ENCODE measurements around the gene EPS15.
A peak's percentile ranks its signal among the peaks of the same experiment; 100 is the strongest.

The EPS15 gene

GRCh38 chr1:51519048-51519864 lies at the start of gene EPS15:
TSS of gene EPS15 (minus strand) at chr1:51519266. CDS start at chr1:51519231, 35 bp downstream.
- ChIA-PET CTCF (interaction anchor here (0.5 to 1.6 kb wide), 4 partner anchors 14 to 300 kb away, joined by 3 to 11 read pairs (median 5); no protein-coding TSS in a partner anchor), POLR2A (interaction anchor here (0.6 to 1.7 kb wide), 5 partner anchors 13 to 207 kb away, joined by 3 to 5 read pairs (median 4); no protein-coding TSS in a partner anchor)
- Histone ChIP-seq H3K27ac (ENCODE audit: extremely low read depth, low read depth, low read length) (peak within 1 kb of the TSS; percentile 89), H3K4me1 (ENCODE audit: control insufficient read depth, insufficient read depth, low read length) (peaks cover 4% of the 10 kb centered on the region), H3K9me3 (ENCODE audit: control insufficient read depth, insufficient read depth, low read depth, low read length) (no peaks in the 10 kb centered on the region), H3K36me3 (ENCODE audit: control insufficient read depth in 2 of 2, insufficient read depth in 1 of 2, low read length in 2 of 2) (no peaks in the 10 kb centered on the region), H3K4me3 (ENCODE audit: low read depth, low read length) (peak within 1 kb of the TSS; percentile 95)
- peak; percentile 79 for TF ChIP-seq ZNF24 (tag by site-specific recombination; IDR thresholded peaks at IDR 0.05)
- peak; percentile 5; the same call in 1 of the 2 replicates for TF ChIP-seq EGR2 (tag by site-specific recombination; IDR thresholded peaks at IDR 0.05; ENCODE audit: low read depth)
- peak; percentile 68 for TF ChIP-seq KLF1 (tag by site-specific recombination; IDR thresholded peaks at IDR 0.05)
- TF ChIP-seq ZNF335 (tag by site-specific recombination; conservative IDR thresholded peaks at IDR 0.05) = 0 out of 2 replicates have a peak, but pooled peaks have one; percentile 26
- TF ChIP-seq ZXDB (tag by site-specific recombination; IDR thresholded peaks at IDR 0.05) = peak; percentile 62
- TF ChIP-seq ZBTB26 (tag by site-specific recombination; optimal IDR thresholded peaks at IDR 0.05) = peak; percentile 69
- peak; percentile 27; the same call in 1 of the 2 replicates for TF ChIP-seq ZBTB48 (tag by site-specific recombination; IDR thresholded peaks at IDR 0.05)
- TF ChIP-seq ZNF558 (tag by site-specific recombination; IDR thresholded peaks at IDR 0.05) = 0 out of 2 replicates have a peak, but pooled peaks have one; percentile 60
- TF ChIP-seq ZFP69B (tag by site-specific recombination; IDR thresholded peaks at IDR 0.05) = 0 out of 2 replicates have a peak, but pooled peaks have one; percentile 34
- 0 out of 2 replicates have a peak, but pooled peaks have one; percentile 9 for TF ChIP-seq PRDM4 (tag by site-specific recombination; IDR thresholded peaks at IDR 0.05)
- TF ChIP-seq ZNF398 (tag by site-specific recombination; IDR thresholded peaks at IDR 0.05) = peak; percentile 55
- 0 out of 2 replicates have a peak, but pooled peaks have one; percentile 12 for TF ChIP-seq ZNF76 (tag by site-specific recombination; IDR thresholded peaks at IDR 0.05; ENCODE audit: borderline replicate concordance, low read depth)
- TF ChIP-seq ZNF660 (tag by site-specific recombination; IDR thresholded peaks at IDR 0.05) = 0 out of 2 replicates have a peak, but pooled peaks have one; percentile 62
- peak; percentile 17; the same call in 1 of the 2 replicates for TF ChIP-seq MZF1 (tag by site-specific recombination; IDR thresholded peaks at IDR 0.05; ENCODE audit: borderline replicate concordance)
- TF ChIP-seq ZNF610 (tag by site-specific recombination; IDR thresholded peaks at IDR 0.05; ENCODE audit: borderline replicate concordance) = 0 out of 2 replicates have a peak, but pooled peaks have one; percentile 12
- TF ChIP-seq ZNF785 (tag by site-specific recombination; IDR thresholded peaks at IDR 0.05) = no peak
- peak; percentile 88 for TF ChIP-seq GLIS1 (tag by site-specific recombination; IDR thresholded peaks at IDR 0.05)
- TF ChIP-seq ZBTB10 (tag by site-specific recombination; IDR thresholded peaks at IDR 0.05) = 0 out of 2 replicates have a peak, but pooled peaks have one; percentile 18
- TF ChIP-seq ZNF623 (tag by site-specific recombination; IDR thresholded peaks at IDR 0.05) = peak; percentile 31
- TF ChIP-seq ZNF16 (tag by site-specific recombination; IDR thresholded peaks at IDR 0.05; ENCODE audit: low read depth) = peak; percentile 21; the same call in 1 of the 2 replicates
- peak; percentile 46 for TF ChIP-seq ZNF629 (tag by site-specific recombination; IDR thresholded peaks at IDR 0.05)
- TF ChIP-seq ZSCAN30 (tag by site-specific recombination; IDR thresholded peaks at IDR 0.05) = peak; percentile 81
- TF ChIP-seq ZIC2 (tag by site-specific recombination; IDR thresholded peaks at IDR 0.05) = peak; percentile 32; the same call in 1 of the 2 replicates
- peak; percentile 75; the same call in 1 of the 2 replicates for TF ChIP-seq KLF7 (tag by site-specific recombination; IDR thresholded peaks at IDR 0.05; ENCODE audit: borderline replicate concordance)
- TF ChIP-seq ZNF600 (tag by site-specific recombination; IDR thresholded peaks at IDR 0.05) = peak; percentile 75
- TF ChIP-seq ZNF341 (tag by site-specific recombination; IDR thresholded peaks at IDR 0.05; ENCODE audit: low read depth) = peak; percentile 62
- TF ChIP-seq ZNF677 (tag by site-specific recombination; IDR thresholded peaks at IDR 0.05) = 0 out of 2 replicates have a peak, but pooled peaks have one; percentile 19
- no peak for TF ChIP-seq ZNF174 (tag by site-specific recombination; IDR thresholded peaks at IDR 0.05)
